D341Med (cell line): ENCODE data around the gene SLC25A20.

Experiments used
- DNase-seq: peaks from one replicate; pipeline ENCODE4 v3.0.0; 2012; ENCODE audit warnings: low spot score

Gene SLC25A20

DNA sequence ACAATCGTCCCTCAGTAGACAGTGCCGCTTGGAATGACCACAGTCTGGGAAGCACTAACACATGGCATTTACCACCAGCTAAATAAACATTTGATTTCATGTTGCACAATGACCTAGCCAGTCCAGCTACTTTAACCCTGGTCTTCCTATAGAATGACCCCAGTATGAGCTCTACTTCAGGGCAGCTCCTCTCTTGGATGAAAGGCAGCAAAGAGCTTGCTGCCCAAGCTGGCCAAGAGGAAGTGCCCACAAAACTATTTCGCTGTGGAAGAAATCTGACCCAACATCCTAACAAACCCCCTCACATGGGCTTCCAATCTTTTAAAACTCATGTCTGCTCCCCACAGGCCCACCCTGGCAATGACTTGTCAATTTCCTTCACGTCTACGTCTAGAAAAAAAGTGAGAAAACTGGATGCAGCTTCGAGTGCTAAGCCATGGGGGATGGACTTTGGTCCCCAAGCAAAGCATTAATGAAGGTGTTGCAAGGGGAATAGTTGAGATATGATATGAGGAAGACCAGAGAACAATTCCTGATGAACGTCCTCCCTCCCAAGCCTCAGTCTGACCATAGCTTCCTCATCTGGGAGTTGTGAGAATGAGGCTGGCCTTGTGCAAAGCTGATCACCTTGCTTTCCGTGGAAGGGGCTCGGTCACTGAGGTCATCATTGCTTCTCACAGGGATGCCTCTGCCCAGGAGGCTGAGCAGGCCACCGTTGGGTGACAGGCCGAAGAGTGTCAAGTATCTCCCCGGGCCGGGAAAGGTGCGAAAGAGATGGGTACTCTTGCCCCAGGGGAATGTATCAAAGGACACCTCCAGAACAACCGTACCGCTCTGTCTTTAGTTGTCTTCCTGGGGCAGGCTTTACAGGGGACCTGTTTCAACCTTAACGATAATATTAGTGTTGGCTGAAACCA, 964 bp downstream of the SLC25A20 start:
- no peak for DNase-seq

GRCh38 chr3:48896936-48897335, 1.7 kb downstream of the SLC25A20 start:
- DNase-seq = no peak

DNA sequence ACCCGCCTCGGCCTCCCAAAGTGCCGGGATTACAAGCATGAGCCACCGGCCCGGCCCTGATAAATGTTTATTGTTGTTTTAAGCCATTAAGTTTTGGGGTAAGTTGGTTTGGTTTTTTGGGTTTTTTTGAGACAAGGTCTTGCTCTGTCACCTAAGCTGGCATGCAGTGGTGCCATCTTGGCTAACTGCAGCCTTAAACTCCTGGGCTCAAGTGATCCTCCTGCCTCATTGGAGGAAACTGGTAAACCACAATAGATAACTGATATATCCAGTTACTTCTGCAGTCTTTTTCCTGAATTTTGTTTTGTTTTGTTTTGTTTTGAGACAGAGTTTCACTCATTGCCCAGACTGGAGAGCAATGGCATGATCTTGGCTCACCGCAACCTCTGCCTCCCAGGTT, 4.2 kb downstream of the SLC25A20 start:
- DNase-seq = no peak

GRCh38 chr3:48891606-48892005, 7.1 kb downstream of the SLC25A20 start:
- no peak for DNase-seq

DNA sequence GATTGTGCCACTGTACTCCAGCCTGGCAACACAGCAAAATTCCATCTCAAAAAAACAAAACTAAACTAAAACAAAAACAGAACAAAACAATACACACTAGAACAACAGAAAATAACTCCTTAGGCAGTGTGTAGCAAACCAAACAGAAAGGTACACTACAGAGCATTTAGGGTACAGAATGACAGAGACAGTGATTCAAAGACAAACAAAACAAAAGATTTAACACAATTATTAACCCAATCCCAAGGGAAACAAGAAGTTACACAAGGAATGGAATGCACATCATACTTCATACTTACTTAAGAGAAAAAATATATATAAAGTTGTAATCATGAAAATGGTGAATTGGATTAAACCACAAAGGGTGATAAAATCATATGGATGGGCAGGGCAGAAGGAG, 12.9 kb downstream of the SLC25A20 start:
- no peak for DNase-seq

DNA sequence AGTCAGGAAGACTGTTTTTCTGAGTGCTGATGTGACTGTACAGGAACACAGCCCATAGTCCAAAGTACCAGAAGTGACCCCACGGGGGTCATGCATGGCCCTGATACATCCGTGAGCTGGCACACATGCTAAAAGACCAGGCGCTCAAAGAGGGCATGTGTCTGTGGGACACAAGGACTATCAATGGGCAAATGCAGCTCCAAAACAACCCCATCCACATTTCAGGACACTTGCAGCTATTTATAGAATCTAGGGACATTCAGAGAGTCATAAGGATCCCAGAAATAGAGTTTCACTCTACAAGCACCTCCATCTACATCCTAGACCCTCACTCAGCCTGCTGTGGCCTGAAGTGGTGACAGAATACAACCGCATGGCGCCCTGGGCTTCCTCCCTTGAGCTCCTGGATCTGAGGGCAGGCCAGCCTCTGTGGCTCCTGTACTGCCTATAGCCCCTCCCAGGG, 17.0 kb downstream of the SLC25A20 start:
- DNase-seq = no peak

DNA sequence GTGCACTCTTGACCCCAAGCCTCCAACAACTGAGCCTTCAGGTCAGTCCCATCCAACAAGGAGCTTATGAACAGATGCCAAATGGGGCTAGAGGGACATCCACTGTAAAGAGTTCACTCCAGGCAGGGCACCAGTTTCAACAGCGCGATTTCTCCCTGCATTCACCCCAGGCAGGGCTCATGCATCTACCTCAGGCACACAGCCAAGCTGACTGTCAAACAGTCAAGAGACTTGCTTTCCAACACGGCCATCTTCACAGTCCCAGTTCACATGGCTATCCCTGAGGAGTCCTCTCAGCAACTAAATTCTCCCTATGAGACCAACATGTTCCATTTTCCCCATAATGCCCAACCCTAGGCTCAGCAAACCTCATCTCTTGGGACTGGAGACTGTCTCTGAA, 17.7 kb downstream of the SLC25A20 start:
- DNase-seq = no peak

DNA sequence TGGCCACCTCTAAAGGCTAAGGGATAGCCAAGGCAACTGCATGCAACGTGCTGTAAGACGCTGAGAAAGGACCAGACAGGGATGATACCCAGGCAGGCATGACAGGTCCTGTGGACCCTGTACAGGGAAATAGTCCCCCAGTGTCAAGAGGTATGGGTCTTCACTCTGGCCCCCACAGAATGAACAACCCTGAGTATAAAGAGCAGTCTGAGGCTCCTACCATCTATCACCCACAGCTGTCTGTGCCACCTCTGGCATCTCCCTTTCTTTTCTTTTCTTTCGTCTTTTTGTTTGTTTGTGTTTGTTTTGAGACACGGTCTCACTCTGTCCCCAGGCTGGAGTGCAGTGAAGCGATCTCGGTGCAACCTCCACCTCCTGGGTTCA, 18.7 kb downstream of the SLC25A20 start:
- DNase-seq = no peak

DNA sequence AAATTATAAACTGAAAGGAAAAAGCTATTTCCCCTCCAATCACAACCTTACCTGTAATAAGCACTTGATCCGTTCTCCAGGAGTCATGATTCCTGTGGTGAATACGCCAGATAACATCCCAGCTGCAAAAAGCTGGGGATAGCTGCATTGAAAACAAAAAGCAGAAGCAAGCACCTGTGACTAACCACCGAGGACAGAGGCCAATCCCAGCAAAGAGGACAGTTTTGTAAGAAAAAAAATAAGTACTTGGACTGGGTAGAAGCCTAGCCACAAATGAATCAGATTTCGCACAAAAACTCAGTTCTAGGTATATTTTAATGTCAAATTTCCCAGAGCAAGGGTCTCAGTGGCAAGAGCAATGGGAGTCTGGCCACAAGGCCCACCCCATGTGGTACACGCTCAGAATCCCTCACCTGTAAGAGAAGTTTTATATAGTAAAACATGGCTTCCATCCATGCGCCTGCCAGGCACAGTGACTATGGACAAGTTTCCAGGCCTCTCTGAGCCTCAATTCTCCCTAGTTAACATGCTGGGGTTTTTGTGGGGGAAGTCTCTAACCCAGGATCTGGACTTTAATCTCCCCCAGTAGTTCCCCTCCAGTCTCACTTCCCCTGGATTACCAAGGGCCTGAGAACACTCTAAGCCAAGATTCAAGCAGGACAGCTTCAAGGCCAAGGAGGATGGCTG, 19.2 kb downstream of the SLC25A20 start:
- DNase-seq = no peak

- no peak for DNase-seq
Measured at GRCh38 chr3:48877671-48878070, 21.0 kb downstream of the SLC25A20 start.

DNA sequence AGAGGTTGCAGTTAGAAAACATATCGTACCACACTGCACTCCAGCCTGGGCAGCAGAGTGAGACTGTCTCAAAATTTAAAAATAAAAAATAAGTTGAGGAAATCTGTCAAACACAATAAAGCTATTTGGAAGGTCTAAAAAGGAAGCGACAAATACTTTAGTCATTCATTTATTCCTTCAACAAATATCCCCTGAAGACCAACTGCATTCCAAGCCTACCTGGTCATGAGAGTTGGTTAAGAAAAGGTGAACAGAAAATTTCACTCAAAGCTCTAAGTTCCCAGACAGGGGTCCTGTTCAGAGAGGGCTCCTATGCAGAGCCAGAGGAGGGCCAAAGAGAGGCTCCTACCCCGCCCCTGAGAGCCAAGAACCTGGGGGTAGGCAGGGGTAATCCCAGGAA, 35.6 kb downstream of the SLC25A20 start:
- no peak for DNase-seq

GRCh38 chr3:48859206-48859605, 39.5 kb downstream of the SLC25A20 start:
- DNase-seq = no peak

DNA sequence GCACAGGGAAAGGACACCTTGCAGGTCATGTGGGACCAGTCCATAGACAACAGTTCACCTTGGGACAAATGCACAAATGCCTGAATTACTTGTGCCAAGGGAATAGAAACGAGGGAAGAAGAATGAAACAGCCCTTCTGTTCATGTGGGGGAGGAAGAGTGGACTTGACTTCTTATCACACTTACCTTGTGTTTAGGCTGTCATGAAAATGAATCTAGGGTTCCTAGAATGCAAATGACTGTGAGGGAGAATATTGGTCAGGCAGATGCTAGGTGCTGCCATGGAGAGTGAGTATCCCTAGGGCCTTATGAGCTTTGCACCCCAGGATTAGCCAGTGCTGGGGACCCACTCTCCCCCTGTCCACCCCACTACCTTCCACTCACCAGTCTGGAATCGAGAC, 40.0 kb downstream of the SLC25A20 start:
- DNase-seq = no peak

DNA sequence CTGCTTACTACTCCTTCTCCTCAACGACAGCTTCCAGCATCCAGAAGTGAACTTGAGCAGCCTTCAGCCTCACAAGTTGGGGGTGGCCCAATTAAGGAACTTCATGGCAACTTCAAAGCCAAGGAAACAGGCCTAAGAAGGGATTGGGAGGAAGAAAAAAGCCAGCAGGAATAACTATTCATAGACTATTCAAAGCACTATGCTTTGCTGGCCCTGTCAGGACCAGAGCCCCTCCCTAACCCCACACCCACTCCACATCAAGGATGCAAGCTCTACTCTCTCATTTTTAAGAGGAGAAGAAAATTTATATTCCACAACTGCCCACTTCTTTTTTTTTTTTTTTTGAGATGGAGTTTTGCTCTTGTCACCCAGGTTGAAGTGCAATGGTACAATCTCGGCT, 41.0 kb downstream of the SLC25A20 start:
- no peak for DNase-seq

GRCh38 chr3:48856469-48856868, 42.2 kb downstream of the SLC25A20 start:
- DNase-seq = no peak

- DNase-seq = no peak
Measured at GRCh38 chr3:48855681-48856447, 42.8 kb downstream of the SLC25A20 start.

DNA sequence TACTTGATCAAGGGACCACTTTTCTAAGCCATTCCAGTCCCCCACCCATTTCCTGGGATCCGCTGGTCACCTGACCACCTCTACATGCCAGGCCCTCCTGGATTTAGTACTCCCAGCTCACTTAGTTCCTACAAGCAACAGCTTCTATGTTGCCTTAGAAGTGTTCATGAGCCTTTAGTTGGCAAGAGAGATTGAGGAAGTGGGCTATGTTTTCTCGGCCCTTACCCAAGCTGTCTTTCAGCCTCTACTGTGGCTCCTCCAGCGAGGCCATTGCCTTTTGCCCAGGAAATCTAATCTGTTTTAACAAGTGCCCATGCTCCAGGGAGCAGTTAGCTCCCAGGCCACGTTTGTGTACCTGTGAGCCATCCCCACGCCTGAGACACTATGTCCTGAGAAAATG, 46.5 kb downstream of the SLC25A20 start:
- DNase-seq = no peak

DNA sequence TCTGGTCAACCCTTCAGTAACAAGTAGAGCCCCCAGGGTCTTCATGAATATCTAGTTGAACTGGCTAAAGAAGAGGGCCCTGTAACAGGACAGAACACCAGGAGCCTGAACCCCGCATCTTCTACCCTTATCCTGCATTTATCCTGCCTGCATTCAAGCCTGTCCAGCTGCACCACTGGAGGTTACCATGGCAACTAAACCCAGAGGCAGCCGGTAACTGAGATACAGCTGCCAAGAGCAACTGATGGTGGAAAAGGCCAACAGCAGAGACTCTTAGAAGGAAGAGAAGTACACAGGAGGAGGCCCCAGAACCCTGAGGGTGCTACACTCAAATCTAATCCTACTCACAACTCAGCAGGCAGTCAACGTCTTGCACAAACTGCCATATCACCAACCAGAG, 47.3 kb downstream of the SLC25A20 start:
- DNase-seq = peak; percentile 66

GRCh38 chr3:48848816-48849515, 49.7 kb downstream of the SLC25A20 start:
- peak; percentile 77 for DNase-seq

DNA sequence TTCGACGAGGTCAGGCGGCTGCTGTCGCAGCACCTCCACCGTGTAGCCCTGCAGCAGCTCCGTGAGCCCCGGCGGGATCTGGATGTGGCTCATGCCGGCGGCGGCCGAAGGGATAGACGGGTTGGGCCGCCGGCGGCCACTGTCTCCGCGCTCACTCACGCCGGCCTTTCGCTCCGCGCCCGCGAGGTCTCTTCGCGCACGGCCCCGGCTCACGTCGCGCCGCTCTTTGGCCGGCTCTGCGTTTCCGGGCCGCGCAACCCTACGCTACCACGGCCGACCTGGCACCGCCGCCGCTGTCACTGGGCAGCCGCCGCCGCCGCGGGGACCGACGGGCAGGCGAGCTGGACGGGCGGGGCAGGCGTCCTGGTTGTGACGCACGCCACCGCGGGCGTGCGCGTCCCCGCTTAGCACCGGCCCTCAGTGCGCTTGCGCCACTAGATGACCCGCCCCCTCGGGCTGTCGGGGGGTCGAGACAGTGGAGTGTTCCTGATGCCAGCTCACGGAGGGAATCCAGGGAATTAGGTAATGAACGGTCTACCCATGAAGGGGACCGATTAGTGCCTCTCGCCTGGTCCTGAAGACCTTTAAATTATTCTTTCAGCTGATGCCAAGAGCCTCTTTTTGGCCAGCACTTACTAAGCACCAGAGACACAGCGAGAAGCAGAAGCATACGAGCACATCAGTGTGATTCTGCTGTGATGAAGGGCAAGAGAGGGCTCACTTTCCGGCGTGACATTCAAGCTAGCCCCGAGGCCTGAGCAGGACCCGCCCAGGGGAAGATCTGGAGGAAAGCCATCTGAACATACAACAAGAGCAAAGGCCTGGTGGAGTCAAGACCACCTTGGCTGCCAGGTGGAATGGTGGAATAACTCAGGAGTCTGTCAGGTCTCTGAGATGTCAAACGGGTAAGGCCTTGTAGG, 50.9 kb downstream of the SLC25A20 start, which contains the start of gene PRKAR2A:
PRKAR2A (minus strand) TSS at position 371 of the 920 bp plus-strand sequence; CDS start at position 93, 278 bp downstream.
- peak; percentile 98 for DNase-seq

DNA sequence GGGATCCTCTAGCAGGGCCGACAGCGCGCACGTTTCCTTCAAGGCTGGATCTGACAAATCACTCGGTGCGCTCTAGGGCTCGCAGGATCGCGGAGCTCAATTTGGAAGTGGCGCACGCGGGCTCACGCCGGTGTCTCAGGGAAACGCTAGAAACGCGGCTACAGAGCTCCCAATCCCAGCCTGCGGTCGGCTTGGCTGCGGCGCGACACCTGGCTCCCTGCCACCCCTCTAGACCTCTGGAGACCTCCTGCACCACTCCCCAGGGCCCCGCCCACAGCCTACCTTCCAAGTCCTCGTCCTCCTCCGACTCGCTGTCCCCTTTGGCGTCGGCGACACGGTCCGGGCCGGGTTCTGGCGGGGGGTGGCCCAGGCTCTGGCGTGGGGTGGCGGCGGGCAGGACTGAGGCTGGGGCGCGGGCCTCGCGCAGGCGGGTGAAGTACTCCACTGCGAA, 51.6 kb downstream of the SLC25A20 start:
- peak; percentile 88 for DNase-seq
